ENCODE measurements around the gene PDHB.

GRCh38 chr3:58441514-58442450 is 8.2 kb upstream of the PDHB start:
- TF ChIP-seq CTCF (IDR thresholded peaks at IDR 0.05; ENCODE audit: low read length) = no peak
- TF ChIP-seq EZH2 (optimal IDR thresholded peaks at IDR 0.05; ENCODE audit: low read depth, low read length) = no peak
- TF ChIP-seq EZH2phosphoT487 (IDR thresholded peaks at IDR 0.05; ENCODE audit: low read length) = no peak
